Jurkat, Clone E6-1 (cell line): ENCODE results near the gene RBMX. TPM values are rescaled to one million over a fixed set of nuclear protein-coding genes. Genes with fewer than 3 reads are reported as not detected.
A peak's percentile ranks its signal among the peaks of the same experiment; 100 is the strongest.
"Not testable (repeated sequence)": the region's sequence is repeated elsewhere in the genome, so short reads cannot be mapped to it uniquely, and the experiment has no call there.

Experiments
- DNase-seq: peaks from one replicate; pipeline ENCODE4 v3.0.0-alpha.2; 2011; ENCODE audit warnings: low read depth, low spot score
- H3K4me3 ChIP-seq: 2 replicates; pipeline ENCODE4 v1.5.1; 2011; ENCODE audit warnings: mild to moderate bottlenecking, low read length, control low read depth, moderate library complexity
- polyA plus RNA-seq: library from polyadenylated mRNA; unstranded; fragments of >200 nt; gene quantifications from one replicate; pipeline ENCODE4 v1.2.1, GENCODE V29; 2012; ENCODE audit warnings: missing spikeins; ENCODE audit not compliant: insufficient read length, insufficient read depth

Gene RBMX
- polyA plus RNA-seq: 438 TPM

DNA sequence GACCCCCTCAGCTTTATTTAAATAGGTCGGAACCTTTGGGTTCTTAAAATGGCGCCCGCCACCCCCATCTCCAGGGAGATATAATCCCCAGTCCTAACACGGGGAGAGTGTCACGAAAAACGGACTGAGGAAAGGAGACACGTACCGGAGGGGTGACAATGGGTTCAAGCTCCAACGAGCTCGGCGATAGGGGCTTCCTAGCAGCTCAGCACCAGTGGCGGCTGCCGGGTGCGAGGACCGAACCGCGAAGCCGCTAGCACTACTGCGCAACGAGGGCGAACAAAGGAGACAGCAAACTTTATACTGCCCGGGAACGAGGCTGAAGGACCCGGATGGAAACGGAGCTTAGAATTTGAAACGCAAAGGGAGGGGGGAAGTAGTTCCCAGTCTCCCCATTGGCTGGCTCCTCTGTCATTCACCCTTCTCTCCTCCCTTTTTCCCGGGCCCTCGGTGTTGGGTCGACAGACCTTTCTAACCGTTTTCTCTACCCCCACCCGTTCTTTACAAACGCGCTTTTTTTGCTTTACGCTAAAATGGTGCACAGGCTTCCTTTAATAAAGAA is at the start of gene RBMX:
Gene RBMX (minus strand): TSS at position 274 of the 562 bp plus-strand sequence. CDS start 1,298 bp downstream, outside the sequence.
- peak; percentile 97 for DNase-seq
- peak within 1 kb of the TSS; percentile 88 for H3K4me3 ChIP-seq

DNA sequence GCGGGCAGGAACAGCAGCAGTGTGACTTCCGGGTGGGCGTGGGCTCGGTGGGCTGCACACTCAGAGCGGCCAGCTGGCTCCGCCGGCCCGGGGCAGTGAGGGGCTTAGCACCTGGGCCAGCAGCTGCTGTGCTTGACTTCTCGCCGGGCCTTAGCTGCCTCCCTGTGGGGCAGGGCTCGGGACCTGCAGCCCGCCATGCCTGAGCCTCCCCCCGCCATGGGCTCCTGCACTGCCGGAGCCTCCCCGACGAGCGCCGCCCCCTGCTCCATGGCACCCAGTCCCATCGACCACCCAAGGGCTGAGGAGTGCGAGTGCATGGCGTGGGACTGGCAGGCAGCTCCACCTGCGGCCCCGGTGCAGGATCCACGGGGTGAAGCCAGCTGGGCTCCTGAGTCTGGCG is 40.9 kb upstream of the RBMX start:
- H3K4me3 ChIP-seq, DNase-seq: not testable (repeated sequence)

DNA sequence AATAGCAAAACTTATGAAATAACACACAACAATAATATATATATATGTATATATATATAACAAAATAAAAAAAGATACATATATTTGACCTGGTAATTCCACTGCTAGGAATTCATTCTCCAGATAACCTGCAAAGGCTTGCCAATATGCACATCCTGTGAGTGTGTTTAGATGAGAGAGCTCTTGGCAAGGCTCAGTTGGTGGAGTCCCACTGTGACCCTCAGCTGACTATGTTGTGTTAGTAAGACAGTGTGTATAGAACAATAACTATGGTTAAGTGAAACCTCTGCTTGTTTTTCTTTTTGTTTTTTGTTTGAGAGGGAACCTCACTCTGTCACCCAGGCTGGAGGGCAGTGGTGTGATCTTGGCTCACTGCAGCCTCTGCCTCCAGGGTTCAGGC is 39.5 kb upstream of the RBMX start:
- no peak for DNase-seq
- no peak overlapping the region for H3K4me3 ChIP-seq

DNA sequence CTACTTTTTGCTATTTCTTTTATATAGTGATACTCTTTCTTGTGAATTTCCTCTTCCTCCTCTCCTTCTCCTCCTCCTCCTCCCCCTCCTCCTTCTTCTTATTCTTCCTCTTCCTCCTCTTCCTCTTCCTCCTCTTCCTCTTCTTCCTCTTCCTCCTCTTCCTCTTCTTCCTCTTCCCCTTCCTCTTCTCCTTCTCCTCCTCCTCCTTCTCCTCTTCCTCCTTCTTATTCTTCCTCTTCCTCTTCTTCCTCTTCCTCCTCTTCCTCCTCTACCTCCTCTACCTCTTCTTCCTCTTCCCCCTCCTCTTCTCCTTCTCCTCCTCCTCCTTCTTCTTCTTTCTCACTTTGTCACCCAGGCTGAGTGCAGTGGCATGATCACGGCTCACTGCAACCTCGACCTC is 36.3 kb upstream of the RBMX start:
- no peak overlapping the region for H3K4me3 ChIP-seq
- DNase-seq: no peak

DNA sequence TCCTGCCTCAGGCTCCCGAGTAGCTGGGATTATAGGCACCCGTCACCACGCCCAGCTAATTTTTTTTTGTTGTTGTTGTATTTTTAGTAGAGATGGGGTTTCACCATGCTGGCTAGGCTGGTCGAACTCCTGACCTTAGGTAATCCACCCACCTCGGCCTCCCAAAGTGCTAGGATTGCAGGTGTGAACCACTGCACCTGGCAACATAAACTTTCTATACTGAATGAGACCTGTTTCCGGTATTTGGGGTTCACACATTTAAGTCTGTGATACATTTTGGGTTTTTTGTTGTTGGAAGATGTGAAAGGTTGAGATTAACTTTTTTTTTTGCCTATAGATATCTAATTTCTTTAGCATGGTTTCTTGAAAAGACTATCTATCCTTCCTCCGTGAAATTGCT is 31.1 kb upstream of the RBMX start:
- not testable (repeated sequence) for H3K4me3 ChIP-seq
- peak; percentile 14 for DNase-seq

DNA sequence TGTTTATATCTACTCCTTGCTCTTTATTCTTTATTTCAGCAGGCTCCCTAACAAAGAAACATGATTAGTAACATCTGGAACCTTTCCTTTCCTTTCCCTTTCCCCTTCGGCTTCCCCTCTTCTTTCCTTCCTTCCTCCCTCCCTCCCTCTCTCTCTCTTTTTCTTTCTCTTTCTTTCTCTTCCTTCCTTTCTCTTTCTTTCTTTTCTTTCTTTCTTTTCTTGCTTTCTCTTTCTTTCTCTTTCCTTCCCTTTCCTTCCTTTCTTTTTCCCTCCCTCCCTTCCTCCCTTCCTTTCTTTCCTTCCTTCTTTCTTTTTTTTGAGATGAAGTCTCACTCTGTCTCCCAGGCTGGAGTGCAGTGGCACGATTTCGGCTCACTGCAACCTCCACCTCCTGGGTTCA is 30.7 kb upstream of the RBMX start:
- no peak for DNase-seq
- no peak overlapping the region for H3K4me3 ChIP-seq

DNA sequence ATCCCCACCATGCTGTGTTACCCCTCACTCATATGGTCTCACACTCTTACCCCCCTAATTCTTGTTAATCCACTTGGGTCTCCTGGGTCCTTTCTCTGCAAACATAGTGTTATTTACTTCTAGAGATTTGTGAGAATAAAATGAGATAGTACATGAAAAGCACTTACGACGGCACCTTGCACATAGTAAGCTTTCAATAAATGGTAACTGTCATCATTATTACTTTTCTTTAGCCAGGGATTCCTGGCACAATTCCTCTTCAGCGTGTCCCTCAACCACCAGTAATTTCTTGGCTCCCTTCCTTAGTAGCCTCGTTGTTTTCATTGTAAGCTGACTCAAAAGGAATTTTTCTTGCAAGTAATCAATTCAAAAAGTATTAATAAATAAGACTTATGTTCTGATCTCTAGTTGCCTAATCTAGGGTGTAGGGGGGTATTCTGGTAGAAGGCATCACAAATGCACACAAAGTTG is 30.1 kb upstream of the RBMX start:
- DNase-seq: no peak
- peak overlapping the region; percentile 74 for H3K4me3 ChIP-seq

DNA sequence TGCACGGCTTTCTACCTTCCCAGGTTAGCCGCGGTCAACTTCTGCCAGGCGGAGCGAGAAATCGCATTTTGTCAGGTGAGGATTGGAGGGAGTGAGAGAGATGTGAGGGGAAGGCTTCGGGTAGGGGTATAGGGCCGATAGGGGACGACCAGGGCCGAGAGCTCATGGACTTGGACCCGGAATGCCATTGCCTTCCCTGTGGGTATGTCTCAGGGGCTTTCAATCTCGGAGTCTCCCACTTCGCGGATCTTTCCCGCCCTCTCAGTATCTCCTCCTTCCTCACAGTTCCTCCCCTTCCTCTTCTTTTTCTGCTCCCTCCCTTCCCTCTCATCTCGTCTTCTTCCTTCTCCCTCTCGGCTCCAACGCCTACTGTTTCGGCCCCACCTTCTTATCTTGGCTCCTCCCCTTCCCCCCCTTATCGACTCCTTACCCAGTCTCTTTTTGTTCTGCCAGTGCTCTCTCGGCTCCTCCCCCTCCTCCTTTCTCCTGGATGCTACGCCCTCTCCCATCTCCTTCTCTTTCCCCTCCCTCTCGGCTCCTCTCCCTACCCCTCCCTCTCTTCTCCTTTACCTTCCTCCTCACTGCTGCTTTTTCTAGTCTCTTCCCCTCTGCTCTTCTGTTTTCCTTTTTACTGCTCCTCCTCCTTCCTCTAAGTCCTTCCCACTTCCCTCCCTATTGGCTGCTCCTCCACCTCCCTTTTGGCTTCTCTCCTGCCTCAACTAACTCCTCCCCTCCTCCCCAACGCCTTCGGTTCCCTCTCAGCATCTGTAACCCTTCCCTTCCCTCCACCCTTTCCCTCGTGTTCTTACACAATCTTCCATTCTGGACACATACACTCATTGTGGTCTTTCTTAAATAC is 29.4 kb upstream of the RBMX start:
- DNase-seq: peak; percentile 83
- peak overlapping the region; percentile 74 for H3K4me3 ChIP-seq

DNA sequence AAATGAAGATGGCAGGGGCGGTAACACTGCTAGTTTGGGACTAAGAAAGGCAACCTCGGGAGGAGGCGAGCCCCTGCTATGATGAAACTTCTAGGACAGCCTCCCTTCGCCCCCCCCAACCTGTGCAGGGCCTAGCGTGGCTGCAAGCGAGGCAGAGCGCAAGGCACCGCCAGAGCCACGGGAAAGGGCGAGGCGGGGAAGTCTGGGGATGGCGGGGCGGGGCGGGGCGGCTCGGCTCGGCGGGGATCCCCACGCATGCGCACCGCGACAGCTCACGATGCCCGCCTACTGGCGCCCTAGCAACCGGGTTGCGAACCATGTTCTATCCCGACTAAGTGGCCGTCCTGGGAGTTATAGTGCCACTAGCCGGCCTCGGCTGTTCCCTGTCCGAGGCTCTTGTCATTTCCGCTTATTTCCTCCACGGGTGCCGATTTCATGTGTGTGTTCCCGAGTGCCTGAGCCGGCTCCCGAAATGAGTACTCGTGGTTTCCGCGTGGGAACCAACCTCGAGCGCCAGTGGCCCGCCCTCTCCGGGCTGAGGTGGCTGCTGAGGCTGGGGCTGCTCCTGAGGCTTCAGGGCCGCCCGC is 28.7 kb upstream of the RBMX start:
- peak; percentile 32 for DNase-seq
- peak overlapping the region; percentile 74 for H3K4me3 ChIP-seq

DNA sequence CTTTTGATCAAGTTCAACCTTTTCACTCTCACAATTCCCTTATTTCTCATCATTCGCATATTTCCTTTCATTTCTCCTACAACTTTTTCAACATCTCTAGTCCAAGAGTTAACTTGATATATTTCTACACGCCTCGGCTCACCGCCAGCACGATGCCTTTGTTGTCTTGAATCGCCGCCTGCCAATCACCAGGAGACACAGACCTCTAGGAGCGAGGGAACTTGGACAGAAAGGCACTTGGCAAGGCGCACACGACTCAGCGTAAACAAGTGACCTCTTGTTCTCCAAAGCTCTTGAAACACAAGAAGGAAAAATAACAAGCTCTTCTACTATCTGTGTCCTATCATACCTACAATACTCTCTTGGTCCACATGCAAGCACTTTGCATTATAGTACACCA is 27.1 kb upstream of the RBMX start:
- H3K4me3 ChIP-seq: no peak overlapping the region
- no peak for DNase-seq

DNA sequence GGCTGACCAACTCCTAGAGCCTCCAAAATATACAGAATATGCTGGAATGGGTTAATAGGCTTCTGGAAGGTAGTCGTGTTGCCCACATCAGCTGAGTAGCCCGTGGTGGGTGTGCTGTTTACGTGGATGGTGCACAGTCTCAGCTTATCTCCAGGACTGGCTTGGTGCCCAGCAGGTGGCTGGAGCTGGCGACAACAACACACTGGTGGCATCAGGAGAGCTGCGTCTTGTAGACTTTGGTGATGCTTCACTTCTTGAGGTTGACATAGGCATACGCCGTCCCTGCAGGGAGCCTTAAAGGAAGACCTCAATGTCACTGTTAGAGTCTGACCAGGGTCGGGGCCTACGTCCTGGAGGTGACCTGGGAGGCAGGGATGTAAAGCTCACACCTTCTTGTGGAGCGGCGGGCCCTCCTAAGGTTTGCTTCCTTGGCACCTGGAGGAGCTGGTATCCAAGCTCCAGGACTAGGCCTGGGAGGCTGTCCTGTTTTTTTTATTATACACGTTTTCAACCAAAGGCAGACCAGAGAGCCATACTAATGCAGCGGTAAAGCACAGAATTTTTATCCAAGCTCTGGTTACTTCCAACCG is 26.5 kb upstream of the RBMX start:
- no peak overlapping the region for H3K4me3 ChIP-seq
- no peak for DNase-seq

DNA sequence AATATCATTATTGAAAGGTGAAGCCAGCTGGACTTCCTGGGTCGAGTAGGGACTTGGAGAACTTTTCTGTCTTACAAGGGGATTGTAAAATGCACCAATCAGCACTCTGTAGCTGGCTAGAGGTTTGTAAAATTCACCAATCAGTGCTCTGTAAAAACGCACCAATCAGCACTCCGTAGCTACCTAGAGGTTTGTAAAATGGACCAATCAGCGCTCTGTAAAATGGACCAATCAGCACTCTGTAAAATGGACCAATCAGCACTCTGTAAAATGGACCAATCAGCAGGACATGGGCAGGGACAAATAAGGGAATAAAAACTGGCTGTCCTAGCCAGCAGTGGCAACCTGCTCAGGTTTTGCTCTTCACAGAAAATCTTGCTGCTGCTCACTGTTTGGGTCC is 23.5 kb upstream of the RBMX start:
- DNase-seq, H3K4me3 ChIP-seq: not testable (repeated sequence)

DNA sequence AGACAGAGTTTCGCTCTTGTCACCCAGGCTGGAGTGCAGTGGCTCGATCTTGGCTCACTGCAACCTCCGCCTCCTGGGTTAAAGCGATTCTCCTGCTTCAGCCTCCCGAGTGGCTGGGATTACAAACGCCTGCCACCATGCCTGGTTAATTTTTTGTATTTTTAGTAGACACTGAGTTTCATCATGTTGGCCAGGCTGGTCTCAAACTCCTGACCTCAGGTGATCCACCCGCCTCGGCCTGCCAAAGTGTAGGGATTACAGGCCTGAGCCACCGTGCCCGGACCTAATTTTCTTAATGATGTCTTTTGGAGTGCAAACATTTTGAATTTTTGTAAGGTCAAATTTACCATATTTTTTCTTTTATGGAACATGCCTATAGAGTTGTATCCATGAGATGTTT is 19.5 kb upstream of the RBMX start:
- DNase-seq, H3K4me3 ChIP-seq: not testable (repeated sequence)

DNA sequence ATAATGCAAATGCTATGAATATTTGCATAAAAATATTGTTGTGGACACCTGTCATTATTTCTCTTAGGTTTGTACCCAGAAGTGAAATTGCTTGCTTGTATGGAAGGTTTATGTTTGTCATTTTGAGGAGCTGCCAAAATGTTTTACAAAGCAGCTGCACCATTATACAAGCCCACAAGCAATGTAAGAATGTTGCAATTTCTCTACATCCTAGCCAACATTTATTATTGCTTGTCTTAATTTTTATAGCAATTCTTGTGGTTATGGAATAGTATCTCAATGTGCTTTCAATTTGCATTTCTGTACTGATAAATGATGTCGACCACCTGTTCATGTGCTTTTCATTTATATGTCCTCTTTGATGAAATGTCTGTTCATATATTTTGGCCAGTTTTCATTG is 18.7 kb upstream of the RBMX start:
- no peak overlapping the region for H3K4me3 ChIP-seq
- no peak for DNase-seq

DNA sequence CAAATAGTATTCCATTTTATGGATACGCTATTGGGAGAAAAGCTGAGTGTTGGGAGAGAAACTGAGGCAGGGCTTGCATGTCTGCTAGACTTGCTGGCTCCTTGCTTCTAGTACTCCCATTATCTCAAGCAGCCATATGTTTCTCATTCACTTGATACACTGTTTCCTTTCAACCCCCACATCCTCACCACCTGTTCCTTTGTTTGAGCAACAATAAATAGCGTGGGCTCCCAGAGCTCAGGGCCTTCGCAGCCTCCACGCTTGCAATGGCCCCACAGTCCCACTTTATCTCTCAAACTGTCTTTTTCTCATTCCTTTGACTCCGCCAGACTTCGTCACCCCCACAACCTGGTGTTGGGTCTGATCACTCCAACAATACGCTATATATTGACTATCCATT is 18.2 kb upstream of the RBMX start:
- not testable (repeated sequence) for H3K4me3 ChIP-seq
- DNase-seq: peak; percentile 60

DNA sequence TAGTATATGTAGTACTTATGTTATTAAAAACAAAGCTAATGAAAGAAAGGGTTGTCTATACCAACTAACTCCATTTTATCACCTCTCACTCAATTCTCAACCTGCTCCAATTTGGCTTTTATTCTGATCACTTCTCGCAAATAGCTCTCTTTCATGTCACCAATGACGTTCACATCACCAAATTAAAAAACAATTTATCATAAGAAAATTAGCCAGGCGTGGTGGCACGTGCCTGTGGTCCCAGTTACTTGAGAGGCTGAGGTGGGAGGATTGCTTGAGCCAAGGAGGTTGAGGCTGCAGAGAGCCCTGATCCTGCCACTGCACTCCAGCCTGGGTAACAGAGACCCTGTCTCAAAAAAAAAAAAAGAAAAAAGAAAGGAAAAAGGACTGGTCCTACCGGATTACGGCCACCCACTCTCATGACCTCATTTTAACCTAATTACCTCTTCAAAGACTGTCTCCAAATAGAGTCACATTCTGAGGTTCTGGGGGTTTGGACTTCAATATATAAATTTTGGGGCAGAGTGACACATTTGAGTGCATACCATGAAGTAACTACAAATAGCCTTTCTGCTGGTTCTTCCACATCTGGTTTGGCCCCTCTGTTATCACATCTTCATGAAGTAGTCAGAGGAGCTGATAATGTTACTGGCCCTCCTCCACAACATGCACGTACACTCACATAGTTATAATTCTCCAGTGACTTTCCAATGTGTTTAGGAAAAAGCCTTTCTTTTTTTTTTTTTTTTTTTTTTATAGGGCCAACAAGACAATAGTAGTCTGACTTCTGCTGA is 15.8 kb upstream of the RBMX start:
- no peak for DNase-seq

DNA sequence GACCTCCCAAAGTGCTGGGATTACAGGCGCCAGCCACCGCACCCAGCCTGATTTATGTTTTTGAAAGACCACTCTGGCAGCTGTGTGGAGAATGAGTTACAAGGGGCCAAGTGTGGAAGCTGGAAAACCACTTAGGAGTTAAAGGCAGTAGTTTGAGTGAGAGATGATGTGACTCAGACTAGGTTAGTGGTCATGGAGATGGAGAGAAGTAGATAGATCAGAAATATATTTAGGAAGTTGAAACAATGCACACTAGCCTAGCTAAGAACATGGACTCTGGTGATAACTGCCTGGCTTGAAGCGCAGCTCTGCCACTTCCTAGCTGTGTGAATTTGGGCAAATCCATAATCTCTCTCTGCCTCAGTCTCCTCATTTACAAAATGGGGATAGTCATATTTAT is 11.9 kb upstream of the RBMX start:
- no peak for DNase-seq
- no peak overlapping the region for H3K4me3 ChIP-seq

More for the DNA sequence above, 15.8 kb upstream of the RBMX start:
- no peak overlapping the region for H3K4me3 ChIP-seq

DNA sequence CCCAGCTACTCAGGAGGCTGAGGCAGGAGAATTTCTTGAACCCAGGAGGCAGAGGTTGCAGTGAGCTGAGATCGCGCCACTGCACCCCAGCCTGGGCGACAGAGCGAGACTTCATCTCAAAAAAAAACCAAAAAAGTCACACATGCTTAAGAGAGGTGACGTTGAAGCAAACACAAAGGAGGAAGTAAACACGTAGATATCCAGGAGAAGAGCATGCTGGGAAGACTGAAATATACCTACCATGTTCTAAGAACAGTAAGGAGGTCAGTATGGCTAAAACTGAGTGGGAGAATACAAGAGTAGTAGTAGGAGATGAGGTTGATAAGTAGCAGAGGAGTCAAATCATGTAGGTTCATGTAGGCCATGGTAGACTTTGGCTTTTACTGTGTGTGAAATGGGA is 10.1 kb upstream of the RBMX start:
- not testable (repeated sequence) for H3K4me3 ChIP-seq, DNase-seq

DNA sequence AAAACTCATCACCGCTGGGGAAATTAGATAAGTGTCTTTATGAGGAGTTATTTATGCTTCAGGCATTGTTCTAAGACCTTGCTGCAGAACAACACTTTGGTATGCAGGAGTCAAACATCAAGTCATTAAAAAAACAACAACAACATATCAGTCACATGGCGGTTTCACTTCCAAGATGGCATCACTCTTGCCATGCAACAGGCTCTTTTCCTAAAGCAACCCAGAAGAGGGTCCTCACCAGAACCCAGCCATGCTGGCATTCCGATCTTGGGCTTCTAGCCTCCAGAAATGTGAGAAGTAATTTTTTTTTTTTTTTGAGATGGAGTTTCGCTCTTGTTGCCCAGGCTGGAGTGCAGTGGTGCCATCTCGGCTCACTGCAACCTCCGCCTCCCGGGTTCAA is 8.7 kb upstream of the RBMX start:
- H3K4me3 ChIP-seq: no peak overlapping the region
- DNase-seq: no peak
